CD4-positive, CD25-positive, alpha-beta regulatory T cell (primary cell): ENCODE data around the gene HAP1. TPM values are rescaled to one million over a fixed set of nuclear protein-coding genes. Genes with fewer than 3 reads are reported as not detected.

ENCODE experiments used
- ATAC-seq, 2 donors: fragments of 150-1000 bp; cut with Tn5 transposase; one replicate each; pipeline ENCODE4 v1.10.0; 2021; ENCODE audit warnings: low read depth in 2 of 2, moderate number of reproducible peaks in 2 of 2, moderate library complexity in 1 of 2
- DNase-seq, 3 donors: peaks; one replicate each; pipeline versions ENCODE4 v3.0.0 to v3.0.0-alpha.2; 2012 to 2022; ENCODE audit warnings: mixed read lengths in 1 of 3
- H3K27ac ChIP-seq: one replicate; pipeline ENCODE4 v1.7.0; 2013; ENCODE audit warnings: mild to moderate bottlenecking, low read length; ENCODE audit not compliant: insufficient read depth, poor library complexity, severe bottlenecking
- H3K27me3 ChIP-seq: one replicate; pipeline ENCODE4 v1.7.0; 2013; ENCODE audit warnings: low read length; ENCODE audit not compliant: control insufficient read depth, insufficient read depth
- H3K36me3 ChIP-seq: one replicate; pipeline ENCODE4 v1.7.0; 2013; ENCODE audit warnings: mild to moderate bottlenecking, low read length, moderate library complexity; ENCODE audit not compliant: control insufficient read depth, insufficient read depth
- H3K4me1 ChIP-seq: 2 replicates; pipeline ENCODE4 v1.7.0; 2013; ENCODE audit warnings: mild to moderate bottlenecking, low read length; ENCODE audit not compliant: insufficient read depth, control insufficient read depth, poor library complexity, severe bottlenecking
- H3K4me3 ChIP-seq: one replicate; pipeline ENCODE4 v1.7.0; 2013; ENCODE audit warnings: low read depth, mild to moderate bottlenecking, low read length, moderate library complexity
- H3K9me3 ChIP-seq, 2 experiments: 1 replicate in 1 of 2; 2 replicates in 1 of 2; pipeline ENCODE4 v1.7.0; 2013; ENCODE audit warnings: low read length in 2 of 2, mild to moderate bottlenecking in 1 of 2, moderate library complexity in 1 of 2; ENCODE audit not compliant: control insufficient read depth in 2 of 2
- H3K27ac Mint-ChIP-seq, 3 donors: one replicate each; pipeline ENCODE4 v1.8.0; 2020 to 2022; ENCODE audit warnings: mild to moderate bottlenecking in 3 of 3, mixed read lengths in 3 of 3, moderate library complexity in 2 of 3
- H3K27me3 Mint-ChIP-seq: one replicate; pipeline ENCODE4 v1.8.0; 2022; ENCODE audit warnings: mild to moderate bottlenecking, mixed read lengths
- H3K36me3 Mint-ChIP-seq: one replicate; pipeline ENCODE4 v1.8.0; 2020; ENCODE audit warnings: mixed read lengths
- H3K4me1 Mint-ChIP-seq, 4 donors: one replicate each; pipeline ENCODE4 v1.8.0; 2020 to 2022; ENCODE audit warnings: mixed read lengths in 4 of 4, mild to moderate bottlenecking in 1 of 4
- H3K4me3 Mint-ChIP-seq, 4 donors: one replicate each; pipeline ENCODE4 v1.8.0; 2020 to 2022; ENCODE audit warnings: mild to moderate bottlenecking in 4 of 4, mixed read lengths in 4 of 4, moderate library complexity in 3 of 4
- H3K9me3 Mint-ChIP-seq, 7 donors: one replicate each; pipeline ENCODE4 v1.8.0; 2020 to 2022; ENCODE audit warnings: mixed read lengths in 7 of 7, mild to moderate bottlenecking in 3 of 7, moderate library complexity in 2 of 7
- polyA plus RNA-seq, 4 donors: library from polyadenylated mRNA; unstranded; fragments of 300-500 nt; fragmentation: Illumina TruSeq; gene quantifications; one replicate each; pipeline ENCODE4 v1.2.3, GENCODE V29; 2021
- total RNA-seq: library from RNA; stranded (reverse); gene quantifications from one replicate; pipeline ENCODE4 v1.2.3, GENCODE V29; 2022

Gene HAP1
- total and polyA plus RNA-seq, 5 donors from 2014 or later: 0.35 to 2.1 (median 0.62) TPM

DNA sequence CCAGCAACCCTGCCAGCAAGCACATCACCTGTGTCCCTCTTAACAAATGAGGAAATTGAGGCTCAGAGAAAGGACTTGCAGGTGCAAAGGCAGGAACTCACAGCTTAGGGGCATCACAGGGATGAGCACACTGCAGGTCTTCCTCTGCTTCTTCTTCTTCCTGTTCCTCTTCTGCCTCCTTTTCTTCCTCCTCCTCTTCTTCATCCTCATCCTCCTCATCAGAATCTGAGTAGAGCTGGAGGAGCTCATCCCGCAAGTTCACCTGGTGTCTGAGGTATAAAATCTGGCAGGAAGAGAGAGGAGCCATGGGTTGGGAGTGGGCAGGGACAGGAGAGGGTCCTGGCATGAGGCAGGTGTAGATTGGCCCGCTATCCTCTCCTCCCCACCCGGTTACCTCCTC is 2.6 kb downstream of the HAP1 start:
- Histone ChIP-seq H3K4me1 (peaks cover 15% of the 10 kb centered on the region), H3K9me3 (no peaks in the 10 kb centered on the region), H3K4me3 (no peak overlapping the region), H3K36me3 (no peaks in the 10 kb centered on the region), H3K27ac (no peak overlapping the region), H3K27me3 (peaks cover 7% of the 10 kb centered on the region)
- DNase-seq (no peak), ATAC-seq (no peak)
- Mint-ChIP-seq H3K4me1 (peaks cover 0 to 12% (median 4%) of the 10 kb centered on the region in 4 donors), H3K27ac (no peak overlapping the region), H3K27me3 (peaks cover 65% of the 10 kb centered on the region), H3K36me3 (no peaks in the 10 kb centered on the region), H3K4me3 (no peak overlapping the region), H3K9me3 (peaks cover 0 to 3% (median 0%) of the 10 kb centered on the region in 7 donors)

GRCh38 chr17:41730479-41730878 is 4.0 kb downstream of the HAP1 start:
- H3K36me3 Mint-ChIP-seq: no peaks in the 10 kb centered on the region
- peaks cover 2% of the 10 kb centered on the region for H3K27me3 ChIP-seq
- no peak overlapping the region for H3K27ac Mint-ChIP-seq
- no peak overlapping the region for H3K27ac ChIP-seq
- no peaks in the 10 kb centered on the region for H3K9me3 ChIP-seq
- peaks cover 52% of the 10 kb centered on the region for H3K27me3 Mint-ChIP-seq
- H3K4me1 ChIP-seq: peaks cover 15% of the 10 kb centered on the region
- H3K4me1 Mint-ChIP-seq: peaks cover 0 to 12% (median 4%) of the 10 kb centered on the region in 4 donors
- no peak overlapping the region for H3K4me3 Mint-ChIP-seq
- H3K9me3 Mint-ChIP-seq: peaks cover 0 to 2% (median 0%) of the 10 kb centered on the region in 7 donors
- no peak for ATAC-seq
- DNase-seq: no peak
- no peak overlapping the region for H3K4me3 ChIP-seq
- no peaks in the 10 kb centered on the region for H3K36me3 ChIP-seq

DNA sequence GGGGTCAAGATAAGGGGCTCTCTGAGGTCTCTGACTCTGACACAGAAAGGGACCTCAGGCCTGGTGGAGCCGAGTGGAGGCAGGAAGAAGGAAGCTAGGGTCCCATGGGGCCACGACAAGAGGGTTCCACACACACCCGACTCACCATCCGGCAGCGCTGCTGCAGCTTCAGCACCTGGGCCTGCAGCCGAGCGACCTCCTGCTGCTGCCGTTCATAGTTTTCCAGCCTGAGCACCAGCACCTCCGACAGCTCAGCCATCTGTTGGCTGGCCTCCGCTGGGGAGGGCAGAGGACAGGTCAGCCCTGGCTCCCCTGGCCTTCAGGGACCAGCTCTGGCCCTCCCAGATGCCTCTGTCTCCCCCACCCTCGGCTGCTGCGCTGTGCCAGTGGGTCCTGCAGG is 6.4 kb downstream of the HAP1 start:
- Histone ChIP-seq H3K27ac (no peak overlapping the region), H3K4me3 (no peak overlapping the region)
- H3K27me3 Mint-ChIP-seq: peaks cover 47% of the 10 kb centered on the region

GRCh38 chr17:41725134-41725533 is 9.3 kb downstream of the HAP1 start:
- Histone ChIP-seq H3K36me3 (no peaks in the 10 kb centered on the region), H3K9me3 (no peaks in the 10 kb centered on the region), H3K4me3 (no peak overlapping the region), H3K27me3 (no peaks in the 10 kb centered on the region), H3K27ac (no peak overlapping the region), H3K4me1 (no peaks in the 10 kb centered on the region)
- ATAC-seq: no peak
- Mint-ChIP-seq H3K9me3 (no peaks in the 10 kb centered on the region), H3K27ac (peak overlapping the region in 2 of 3 donors; percentile 57 to 63), H3K36me3 (no peaks in the 10 kb centered on the region), H3K4me3 (no peak overlapping the region), H3K27me3 (peaks cover 21% of the 10 kb centered on the region), H3K4me1 (no peaks in the 10 kb centered on the region)
- no peak for DNase-seq

More for the DNA sequence above, 6.4 kb downstream of the HAP1 start:
- H3K4me1 Mint-ChIP-seq: peaks cover 0 to 12% (median 0%) of the 10 kb centered on the region in 4 donors
- ATAC-seq (no peak), DNase-seq (no peak)
- no peaks in the 10 kb centered on the region for H3K36me3 Mint-ChIP-seq
- H3K9me3 Mint-ChIP-seq: peaks cover 0 to 2% (median 0%) of the 10 kb centered on the region in 7 donors
- H3K9me3 ChIP-seq: no peaks in the 10 kb centered on the region
- H3K27ac Mint-ChIP-seq: no peak overlapping the region
- H3K36me3 ChIP-seq: no peaks in the 10 kb centered on the region
- no peaks in the 10 kb centered on the region for H3K4me1 ChIP-seq
- no peak overlapping the region for H3K4me3 Mint-ChIP-seq
- no peaks in the 10 kb centered on the region for H3K27me3 ChIP-seq

DNA sequence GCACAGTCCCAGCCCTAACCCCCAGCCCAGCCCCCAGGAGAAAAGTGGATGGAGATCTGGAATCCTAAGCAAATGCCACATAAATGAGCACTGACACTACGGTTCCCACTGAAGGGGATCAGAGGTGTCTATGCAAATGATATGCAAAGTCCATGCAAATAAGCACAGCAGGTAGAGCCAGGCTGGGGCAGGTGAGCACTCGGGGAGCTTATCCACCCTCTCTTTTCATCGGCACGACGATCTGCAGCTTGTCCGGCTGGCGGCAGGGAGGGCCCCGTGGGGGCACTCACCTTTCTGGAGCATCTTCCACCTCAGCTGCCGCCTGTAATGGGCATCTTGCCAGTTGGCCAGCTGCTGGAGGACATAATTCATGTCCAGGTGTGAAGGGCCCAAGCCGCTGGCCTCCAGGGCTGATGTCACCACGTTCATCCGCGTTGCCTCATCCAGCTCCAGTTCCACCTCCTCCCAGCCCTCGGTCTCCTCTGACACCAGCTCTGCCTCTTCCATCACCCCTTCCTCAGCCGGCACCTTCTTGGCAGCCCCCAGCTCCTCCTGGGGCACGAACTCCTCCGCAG is 9.9 kb downstream of the HAP1 start:
- Mint-ChIP-seq H3K36me3 (no peaks in the 10 kb centered on the region), H3K4me3 (no peak overlapping the region), H3K27me3 (peaks cover 21% of the 10 kb centered on the region), H3K4me1 (no peaks in the 10 kb centered on the region), H3K9me3 (no peaks in the 10 kb centered on the region), H3K27ac (no peak overlapping the region)
- no peaks in the 10 kb centered on the region for H3K36me3 ChIP-seq
- no peaks in the 10 kb centered on the region for H3K4me1 ChIP-seq
- H3K27me3 ChIP-seq: no peaks in the 10 kb centered on the region
- no peak overlapping the region for H3K27ac ChIP-seq
- H3K4me3 ChIP-seq: no peak overlapping the region
- ATAC-seq (no peak), DNase-seq (no peak)
- no peaks in the 10 kb centered on the region for H3K9me3 ChIP-seq

GRCh38 chr17:41723801-41724475 is 10.5 kb downstream of the HAP1 start:
- Histone ChIP-seq H3K36me3 (no peaks in the 10 kb centered on the region), H3K4me3 (no peak overlapping the region), H3K4me1 (no peaks in the 10 kb centered on the region), H3K9me3 (no peaks in the 10 kb centered on the region), H3K27me3 (no peaks in the 10 kb centered on the region), H3K27ac (no peak overlapping the region)
- ATAC-seq: no peak
- no peaks in the 10 kb centered on the region for H3K9me3 Mint-ChIP-seq
- DNase-seq: no peak
- H3K4me1 Mint-ChIP-seq: no peaks in the 10 kb centered on the region
- no peaks in the 10 kb centered on the region for H3K36me3 Mint-ChIP-seq
- H3K4me3 Mint-ChIP-seq: no peak overlapping the region
- peaks cover 21% of the 10 kb centered on the region for H3K27me3 Mint-ChIP-seq
- no peak overlapping the region for H3K27ac Mint-ChIP-seq

- no peak for ATAC-seq
- peaks cover 13% of the 10 kb centered on the region for H3K4me1 ChIP-seq
- Mint-ChIP-seq H3K27me3 (peaks cover 8% of the 10 kb centered on the region), H3K36me3 (no peaks in the 10 kb centered on the region), H3K9me3 (no peaks in the 10 kb centered on the region), H3K4me1 (peaks cover 0 to 14% (median 4%) of the 10 kb centered on the region in 4 donors), H3K4me3 (no peak overlapping the region), H3K27ac (no peak overlapping the region)
- no peaks in the 10 kb centered on the region for H3K27me3 ChIP-seq
- no peak overlapping the region for H3K4me3 ChIP-seq
- H3K36me3 ChIP-seq: no peaks in the 10 kb centered on the region
- no peaks in the 10 kb centered on the region for H3K9me3 ChIP-seq
- no peak overlapping the region for H3K27ac ChIP-seq
- no peak for DNase-seq
Measured at GRCh38 chr17:41722231-41722630, 12.2 kb downstream of the HAP1 start.

DNA sequence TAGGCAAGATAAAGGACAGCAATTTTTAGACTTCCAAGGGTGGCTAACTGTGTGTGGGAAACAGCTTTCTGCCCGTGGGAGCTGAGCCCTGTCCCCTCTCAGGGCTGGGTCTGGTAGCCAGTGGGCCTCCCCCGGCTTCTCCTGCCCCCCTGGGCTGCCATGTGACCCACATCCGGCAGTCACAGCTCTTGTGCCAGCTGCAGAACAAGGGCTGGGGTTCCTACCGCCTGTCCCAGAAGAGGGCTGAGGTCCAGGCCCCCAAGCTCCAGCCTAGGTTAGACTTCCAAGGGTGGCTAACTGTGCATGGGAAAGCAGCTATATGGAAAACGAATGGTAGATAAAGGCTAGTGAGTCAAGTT is 16.2 kb downstream of the HAP1 start:
- no peaks in the 10 kb centered on the region for H3K27me3 ChIP-seq
- Mint-ChIP-seq H3K4me3 (peak overlapping the region in 1 of 4 donors; percentile 71), H3K36me3 (no peaks in the 10 kb centered on the region), H3K9me3 (no peaks in the 10 kb centered on the region), H3K27ac (peak overlapping the region; percentile 46 to 84 (median 82)), H3K4me1 (peaks cover 0 to 26% (median 10%) of the 10 kb centered on the region in 4 donors), H3K27me3 (no peaks in the 10 kb centered on the region)
- H3K9me3 ChIP-seq: no peaks in the 10 kb centered on the region
- DNase-seq (no peak), ATAC-seq (no peak)
- H3K27ac ChIP-seq: no peak overlapping the region
- H3K36me3 ChIP-seq: no peaks in the 10 kb centered on the region
- H3K4me1 ChIP-seq: peaks cover 19% of the 10 kb centered on the region
- no peak overlapping the region for H3K4me3 ChIP-seq
